AG04449 (cell line): Measurements from ENCODE around the gene PTPRE.

Source experiments
- CTCF ChIA-PET: fragments of 350-600 bp; formaldehyde crosslinking; extraction: SDS; loops from one replicate; lab custom pipeline; 2021; ENCODE audit warnings: antibody characterized with exemption; lab: Yijun Ruan, JAX
- POLR2A ChIA-PET: fragments of 400-600, 350-600 bp; formaldehyde crosslinking; extraction: SDS; loops from one replicate; lab custom pipeline; 2020; ENCODE audit warnings: antibody characterized with exemption, inconsistent platforms; lab: Yijun Ruan, JAX
- DNase-seq: peaks from one replicate; pipeline ENCODE4 v3.0.0-alpha.2; 2010; ENCODE audit warnings: low read depth, low spot score
- H3K4me3 ChIP-seq: 2 replicates; pipeline ENCODE4 v1.5.1; 2011; ENCODE audit warnings: low read depth, mild to moderate bottlenecking, control low read depth, low read length
- CTCF ChIP-seq: IDR thresholded peaks from one replicate; pipeline ENCODE4 v1.5.1; 2011; ENCODE audit warnings: mild to moderate bottlenecking, moderate library complexity, low read length, control low read depth, inconsistent platforms; ENCODE audit not compliant: insufficient read depth; ENCODE audit errors: missing control alignments

Gene PTPRE

GRCh38 chr10:128083191-128083895, 176.4 kb downstream of the PTPRE start:
- ChIA-PET POLR2A (no interaction called here), CTCF (interaction anchor here (1.0 to 7.2 kb wide), 5 partner anchors 11 to 69 kb away, joined by 3 to 111 read pairs (median 11); no protein-coding TSS in a partner anchor)
- no peak for DNase-seq
- TF ChIP-seq CTCF, result no peak
- no peak overlapping the region for H3K4me3 ChIP-seq

GRCh38 chr10:128084364-128084763, 177.5 kb downstream of the PTPRE start:
- TF ChIP-seq CTCF, result no peak
- H3K4me3 ChIP-seq, result no peak overlapping the region
- ChIA-PET POLR2A (no interaction called here), CTCF (interaction anchor here (0.6 to 7.2 kb wide), 6 partner anchors 13 to 79 kb away, joined by 3 to 111 read pairs (median 4); no protein-coding TSS in a partner anchor)
- DNase-seq, result no peak

- no peak overlapping the region for H3K4me3 ChIP-seq
- POLR2A ChIA-PET, result no interaction called here
- TF ChIP-seq CTCF, result no peak
- DNase-seq, result no peak
- CTCF ChIA-PET, result interaction anchor here (1.4 to 1.7 kb wide), 2 partner anchors 13 to 15 kb away, joined by 5 to 11 read pairs; no protein-coding TSS in a partner anchor
These were observed 178.1 kb downstream of the PTPRE start for GRCh38 chr10:128084991-128085390.

GRCh38 chr10:128086003-128086863, 179.3 kb downstream of the PTPRE start:
- no peak for TF ChIP-seq CTCF
- no peak overlapping the region for H3K4me3 ChIP-seq
- CTCF ChIA-PET, result interaction anchor here (0.9 kb wide), 1 partner anchor 17 kb away, joined by 4 read pairs; no protein-coding TSS in a partner anchor
- DNase-seq, result no peak
- POLR2A ChIA-PET, result no interaction called here

- DNase-seq, result no peak
- no peak for TF ChIP-seq CTCF
- POLR2A ChIA-PET, result no interaction called here
- CTCF ChIA-PET, result interaction anchor here (0.9 kb wide), 1 partner anchor 18 kb away, joined by 4 read pairs; no protein-coding TSS in a partner anchor
- no peak overlapping the region for H3K4me3 ChIP-seq
These were observed 180.4 kb downstream of the PTPRE start for GRCh38 chr10:128087146-128087883.
